NCI-H345 treated with DMSO at 0.1 percent for 48 hours (cell line): Measurements from ENCODE around the gene EXOSC6.
"Not testable (repeated sequence)": the region's sequence is repeated elsewhere in the genome, so short reads cannot be mapped to it uniquely, and the experiment has no call there.

ENCODE experiments used
- DNase-seq: peaks from one replicate; lab custom pipeline; 2025; ENCODE audit not compliant: unreplicated experiment; lab: John Stamatoyannopoulos, UW

EXOSC6 gene

GRCh38 chr16:70251629-70252354 lies at the start of gene EXOSC6:
TSS of gene EXOSC6 (minus strand) at chr16:70251940. CDS start at chr16:70251900, 40 bp downstream.
- peak; percentile 67 for DNase-seq

- no peak for DNase-seq
Measured at GRCh38 chr16:70301121-70301520, 49.4 kb upstream of the EXOSC6 start.

DNA sequence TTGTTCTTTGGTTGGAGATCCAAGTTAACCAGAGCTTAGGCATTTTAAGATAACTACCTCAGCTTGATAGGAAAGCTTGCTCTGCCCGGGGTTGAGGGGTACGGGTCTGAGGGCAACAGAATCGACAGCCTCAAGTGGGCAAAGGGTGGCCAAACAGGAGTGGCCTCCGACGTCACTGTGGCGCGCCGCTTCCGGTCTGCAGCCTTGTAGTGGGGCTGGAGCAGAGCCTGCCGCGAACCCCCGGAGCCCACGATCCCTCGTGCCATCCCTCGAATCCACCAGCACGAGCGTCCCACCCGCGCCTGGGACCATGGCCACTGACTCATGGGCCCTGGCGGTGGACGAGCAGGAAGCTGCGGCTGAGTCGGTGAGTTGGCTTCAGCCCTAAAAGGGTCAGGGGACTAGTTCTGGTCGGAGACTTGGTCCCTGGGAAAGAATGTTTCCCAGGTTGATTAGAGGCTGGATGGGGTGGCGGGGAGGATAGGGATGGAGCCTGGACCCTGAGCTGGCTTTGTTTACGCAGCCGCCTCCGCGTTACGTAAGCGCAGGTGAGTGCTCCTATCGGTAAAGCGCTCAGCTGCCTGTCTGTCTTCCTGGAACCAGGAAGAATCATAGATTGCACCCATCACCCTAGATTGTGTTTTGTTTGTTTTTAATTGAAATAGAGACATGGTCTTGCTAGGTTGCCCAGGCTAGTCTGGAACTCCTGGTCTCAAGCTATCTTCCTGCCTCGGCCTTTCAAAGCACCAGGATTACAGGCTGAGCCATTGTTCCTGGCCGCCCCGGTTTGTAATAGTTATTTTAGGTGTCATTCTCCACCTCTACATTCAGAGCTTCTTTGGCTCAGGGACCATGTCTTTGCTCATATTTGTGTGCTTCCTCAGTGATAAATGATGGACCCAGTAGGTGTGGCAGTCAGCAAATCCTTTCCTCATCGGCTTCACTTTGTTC lies 47.5 kb upstream of the EXOSC6 start, which contains the start of gene DDX19B:
DDX19B (plus strand) TSS at position 199 of the 951 bp plus-strand sequence; CDS start at position 311, 112 bp downstream.
- DNase-seq = peak; percentile 30

- DNase-seq = no peak
Measured at GRCh38 chr16:70295634-70296033, 43.9 kb upstream of the EXOSC6 start.

- no peak for DNase-seq
Measured at GRCh38 chr16:70294385-70295025, 42.8 kb upstream of the EXOSC6 start.

DNA sequence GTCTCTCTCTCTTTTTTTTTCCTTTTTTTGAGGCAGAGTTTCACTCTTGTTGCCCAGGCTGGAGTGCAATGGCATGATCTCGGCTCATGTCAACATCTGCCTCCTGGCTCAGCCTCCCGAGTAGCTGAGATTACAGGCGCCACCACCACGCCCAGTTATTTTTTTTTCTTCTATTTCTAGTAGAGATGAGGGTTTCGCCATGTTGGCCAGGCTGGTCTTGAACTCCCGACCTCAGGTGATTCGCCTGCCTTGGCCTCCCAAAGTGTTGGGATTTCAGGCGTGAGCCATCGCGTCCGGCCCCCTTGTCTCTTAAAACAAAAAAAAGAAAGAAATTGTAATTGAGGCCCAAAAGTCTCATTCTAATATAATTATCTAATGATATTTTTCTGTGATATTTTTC lies 40.4 kb upstream of the EXOSC6 start:
- DNase-seq = not testable (repeated sequence)

DNA sequence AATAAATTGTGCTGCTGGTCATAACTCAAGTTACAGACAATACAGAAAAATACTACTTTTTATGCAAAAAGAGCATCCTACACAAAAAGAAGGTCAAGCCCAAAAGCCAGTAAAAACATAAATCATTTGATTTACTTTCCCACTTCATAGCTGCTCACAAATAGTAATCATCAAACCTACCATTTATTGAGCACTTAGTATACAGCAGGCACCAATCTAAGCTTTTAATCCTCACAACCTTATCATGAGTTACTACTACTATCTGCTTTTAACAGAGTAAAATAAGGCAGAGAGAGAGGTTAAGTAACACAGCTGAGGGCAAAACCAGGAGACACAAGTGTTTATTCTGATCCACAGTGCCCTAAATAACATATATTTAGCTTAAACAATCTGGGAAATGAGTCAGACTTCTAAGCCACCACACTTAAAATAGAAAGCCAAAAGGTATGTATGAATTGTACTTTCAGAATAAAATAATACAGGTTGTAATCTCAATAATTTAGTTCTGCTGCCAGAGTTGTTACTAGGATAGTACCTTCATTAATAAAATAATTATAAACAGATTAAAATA lies 39.3 kb upstream of the EXOSC6 start:
- no peak for DNase-seq

DNA sequence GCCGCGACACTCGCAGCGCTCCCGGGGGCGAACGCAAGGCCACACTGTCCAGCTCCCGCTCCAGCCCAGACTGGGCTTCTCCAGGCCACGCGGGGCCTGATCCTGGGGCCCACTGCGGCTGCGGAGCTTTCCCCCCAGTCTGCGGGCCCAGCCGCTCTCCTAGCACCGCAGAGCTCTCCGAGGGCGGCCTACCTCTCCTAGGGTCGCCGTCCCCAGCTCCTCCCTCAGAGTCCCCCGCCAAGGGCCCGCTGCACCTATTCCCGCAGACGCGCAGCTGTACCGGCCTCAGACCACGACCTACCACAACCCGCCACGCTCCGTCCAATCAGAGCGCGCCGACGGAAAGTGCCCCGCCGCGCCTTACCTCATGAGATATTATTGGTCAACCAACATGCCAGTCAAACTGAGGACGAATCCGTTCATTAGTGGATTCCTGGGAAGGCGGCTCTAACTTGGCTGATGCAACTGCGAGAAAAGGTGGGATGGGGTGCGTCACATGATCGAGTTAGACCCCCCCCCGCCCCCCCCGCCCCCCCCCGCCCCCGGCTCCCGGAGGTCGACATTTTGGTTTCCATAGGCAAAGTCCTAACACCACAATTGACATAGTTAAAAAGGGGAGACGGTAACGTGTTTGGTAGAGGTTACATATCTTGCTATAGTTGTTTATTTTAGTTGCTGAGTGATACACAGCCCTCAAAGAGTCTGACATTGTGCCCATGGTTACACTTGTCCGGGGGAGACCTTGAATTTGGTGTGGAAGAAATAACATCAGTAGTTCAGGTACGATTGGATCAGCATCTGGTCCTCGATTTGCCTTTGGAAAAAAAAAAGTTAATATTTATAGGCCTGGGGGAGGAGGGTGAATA lies 37.7 kb upstream of the EXOSC6 start, which contains the start of gene AARS1:
AARS1 (minus strand) TSS at position 278 of the 866 bp plus-strand sequence. CDS start 6,743 bp downstream, outside the sequence.
- DNase-seq = peak; percentile 96

DNA sequence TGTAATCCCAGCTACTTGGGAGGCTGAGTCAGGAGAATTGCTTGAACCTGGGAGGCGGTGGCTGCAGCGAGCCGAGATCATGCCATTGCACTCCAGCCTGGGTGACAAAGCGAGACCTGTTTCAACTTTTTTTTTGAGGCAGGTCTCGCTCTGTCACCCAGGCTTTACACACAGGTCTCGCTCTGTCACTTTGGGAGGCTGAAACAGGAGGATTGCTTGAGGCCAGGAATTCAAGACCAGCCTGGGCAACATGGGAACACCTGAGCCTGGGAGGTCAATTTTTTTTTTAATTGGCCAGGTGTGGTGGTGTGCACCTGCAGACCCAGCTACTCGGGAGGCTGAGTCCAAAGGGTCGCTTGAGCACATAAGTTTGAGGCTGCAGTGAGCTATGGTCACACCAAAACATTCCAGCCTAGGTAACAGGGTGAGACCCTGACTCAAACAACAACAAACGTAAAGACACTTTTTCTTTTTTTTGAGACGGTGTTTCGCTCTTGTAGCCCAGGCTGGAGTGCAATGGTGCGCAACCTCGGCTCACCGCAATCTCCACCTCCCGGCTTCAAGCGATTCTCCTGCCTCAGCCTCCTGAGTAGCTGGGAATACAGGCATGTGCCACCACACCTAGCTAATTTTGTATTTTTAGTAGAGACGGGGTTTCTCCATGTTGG lies 35.7 kb upstream of the EXOSC6 start:
- DNase-seq = not testable (repeated sequence)

DNA sequence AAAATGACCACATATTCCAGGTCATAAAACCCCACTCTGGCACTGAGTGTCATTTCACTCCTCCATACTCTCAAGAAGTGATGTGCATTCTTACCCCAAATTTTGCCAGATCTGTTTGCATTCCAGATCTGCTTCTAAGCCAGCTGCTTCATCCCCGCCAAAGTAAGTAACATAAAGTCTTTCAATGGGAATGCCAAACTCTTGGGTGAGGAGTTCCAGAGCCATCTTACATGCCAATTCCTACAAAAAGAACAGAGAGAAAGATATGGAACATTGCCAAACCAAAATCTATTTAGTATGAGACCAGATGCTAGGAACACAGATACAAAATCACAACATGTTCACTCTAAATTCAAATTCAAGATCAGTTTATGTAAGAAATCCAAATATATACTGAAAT lies 24.7 kb upstream of the EXOSC6 start:
- DNase-seq = no peak

GRCh38 chr16:70271696-70272095 lies 20.0 kb upstream of the EXOSC6 start:
- DNase-seq = no peak

- DNase-seq = no peak
Measured at GRCh38 chr16:70270176-70270575, 18.4 kb upstream of the EXOSC6 start.

DNA sequence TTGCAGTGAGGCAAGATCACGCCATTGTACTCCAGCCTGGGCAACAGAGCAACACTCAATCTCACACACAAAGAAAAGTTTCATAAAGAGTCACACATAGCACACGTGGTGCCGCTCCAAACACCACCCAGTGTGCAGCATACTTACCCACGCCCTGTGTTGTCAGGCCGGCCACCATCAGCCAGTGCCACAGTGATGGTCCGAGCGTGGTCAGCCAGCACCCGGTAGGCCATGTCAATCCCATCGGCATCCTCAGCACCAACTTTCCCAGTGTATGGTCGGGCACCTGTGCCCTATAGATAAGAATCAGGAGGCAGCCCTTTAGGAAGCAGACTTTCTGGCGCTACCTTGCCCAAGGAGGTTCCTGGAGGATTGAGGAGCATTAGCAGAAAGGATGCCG lies 17.7 kb upstream of the EXOSC6 start:
- DNase-seq = no peak

GRCh38 chr16:70267922-70268321 lies 16.2 kb upstream of the EXOSC6 start:
- not testable (repeated sequence) for DNase-seq

GRCh38 chr16:70267516-70267915 lies 15.8 kb upstream of the EXOSC6 start:
- no peak for DNase-seq

DNA sequence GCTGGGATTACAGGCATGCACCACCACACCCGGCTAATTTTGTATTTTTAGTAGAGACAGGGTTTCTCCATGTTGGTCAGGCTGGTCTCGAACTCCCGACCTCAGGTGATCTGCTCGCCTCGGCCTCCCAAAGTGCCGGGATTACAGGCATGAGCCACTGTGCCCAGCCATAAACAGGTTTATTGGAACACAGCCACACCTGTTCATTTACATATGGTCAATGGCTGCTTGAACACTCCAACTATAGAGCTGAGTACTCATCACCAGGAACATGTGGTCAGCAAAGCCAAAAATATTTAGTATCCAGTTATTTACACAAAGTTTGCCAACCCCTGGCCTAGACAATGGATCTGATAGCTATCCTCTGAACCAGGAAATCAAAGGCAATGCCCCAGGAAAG lies 8.2 kb upstream of the EXOSC6 start:
- DNase-seq = not testable (repeated sequence)

- DNase-seq = no peak
Measured at GRCh38 chr16:70258946-70259345, 7.2 kb upstream of the EXOSC6 start.

DNA sequence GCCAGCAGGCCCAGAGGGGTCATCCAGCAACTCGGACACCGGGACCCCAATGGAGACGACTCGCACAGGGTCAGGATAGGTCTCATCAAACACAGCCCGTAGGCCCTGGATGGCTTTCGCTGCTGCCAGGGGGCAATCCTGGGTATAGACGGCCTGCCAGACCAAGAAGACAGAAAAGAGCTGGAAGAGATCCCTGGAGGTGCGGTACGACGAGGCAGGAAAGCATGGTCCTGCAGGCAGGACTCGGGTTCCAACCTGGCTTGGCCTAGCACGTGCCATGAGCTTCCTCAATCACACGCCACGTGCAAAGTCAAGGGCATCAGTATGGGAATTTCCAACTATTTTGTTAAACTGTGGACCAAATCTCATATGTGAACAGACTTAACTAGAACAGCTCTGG lies 6.3 kb upstream of the EXOSC6 start:
- no peak for DNase-seq

GRCh38 chr16:70257391-70257790 lies 5.7 kb upstream of the EXOSC6 start:
- DNase-seq = no peak
